Adrenal gland (tissue), 5 donors: ENCODE results near the gene ERVFRD-1.

Experiments
- POLR2A ChIP-seq, 2 donors: fragments of 450-650 bp; IDR thresholded peaks; one replicate each; pipeline ENCODE4 v1.6.1; 2017; ENCODE audit warnings: antibody characterized with exemption in 2 of 2, mild to moderate bottlenecking in 2 of 2, moderate library complexity in 1 of 2
- TF ChIP-seq, protein P1 (sequence below), 6 experiments: fragments of 450-650 bp in 4 of 6; fragments of 200-600 bp in 2 of 6; sonication (generic) in 1 of 6; IDR thresholded peaks; 1 replicate in 5 of 6; 2 replicates in 1 of 6; pipeline versions ENCODE4 v1.5.1 to v1.8.0; 2016 to 2021; ENCODE audit warnings: antibody characterized with exemption in 6 of 6, mild to moderate bottlenecking in 2 of 6, moderate library complexity in 1 of 6
- donor health status: DM: no; HTN: no; CAD: no.

DNA sequence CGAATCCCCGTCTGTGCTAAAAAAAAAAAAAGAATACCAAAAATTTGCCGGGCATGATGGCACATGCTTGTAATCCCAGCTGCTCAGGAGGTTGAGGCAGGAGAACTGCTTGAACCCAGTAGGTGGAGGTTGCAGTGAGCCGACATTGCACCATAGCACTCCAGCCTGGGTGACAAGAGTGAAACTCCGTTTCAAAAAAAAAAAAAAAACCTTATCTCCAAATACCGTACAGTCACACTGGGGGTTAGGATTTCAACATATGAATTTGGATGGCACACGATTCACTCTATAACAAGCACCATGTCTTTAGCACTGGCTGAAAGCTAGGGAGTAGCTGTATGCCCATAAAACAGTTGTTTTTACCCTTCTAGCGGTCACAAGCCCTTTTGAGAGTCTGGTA lies 14.0 kb downstream of the ERVFRD-1 start:
- TF ChIP-seq, protein P1, sequence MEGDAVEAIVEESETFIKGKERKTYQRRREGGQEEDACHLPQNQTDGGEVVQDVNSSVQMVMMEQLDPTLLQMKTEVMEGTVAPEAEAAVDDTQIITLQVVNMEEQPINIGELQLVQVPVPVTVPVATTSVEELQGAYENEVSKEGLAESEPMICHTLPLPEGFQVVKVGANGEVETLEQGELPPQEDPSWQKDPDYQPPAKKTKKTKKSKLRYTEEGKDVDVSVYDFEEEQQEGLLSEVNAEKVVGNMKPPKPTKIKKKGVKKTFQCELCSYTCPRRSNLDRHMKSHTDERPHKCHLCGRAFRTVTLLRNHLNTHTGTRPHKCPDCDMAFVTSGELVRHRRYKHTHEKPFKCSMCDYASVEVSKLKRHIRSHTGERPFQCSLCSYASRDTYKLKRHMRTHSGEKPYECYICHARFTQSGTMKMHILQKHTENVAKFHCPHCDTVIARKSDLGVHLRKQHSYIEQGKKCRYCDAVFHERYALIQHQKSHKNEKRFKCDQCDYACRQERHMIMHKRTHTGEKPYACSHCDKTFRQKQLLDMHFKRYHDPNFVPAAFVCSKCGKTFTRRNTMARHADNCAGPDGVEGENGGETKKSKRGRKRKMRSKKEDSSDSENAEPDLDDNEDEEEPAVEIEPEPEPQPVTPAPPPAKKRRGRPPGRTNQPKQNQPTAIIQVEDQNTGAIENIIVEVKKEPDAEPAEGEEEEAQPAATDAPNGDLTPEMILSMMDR (IDR thresholded peaks at IDR 0.05), result no peak
- TF ChIP-seq POLR2A (IDR thresholded peaks at IDR 0.05), result no peak
